ENCODE results near the gene SLC25A26.

Gene SLC25A26

GRCh38 chr3:66367979-66368378 is 147.2 kb downstream of the SLC25A26 start:
- 100% methylated on average over 2 of the region's 3 CpGs for WGBS (ENCODE audit: insufficient coverage)
- POLR2A ChIA-PET: interaction anchor here (0.7 kb wide), 1 partner anchor 48 kb away, joined by 3 read pairs; no protein-coding TSS in a partner anchor

GRCh38 chr3:66370179-66370578 is 149.4 kb downstream of the SLC25A26 start:
- Histone ChIP-seq H3K4me3 (ENCODE audit: control insufficient read depth in 1 of 7, extremely low read depth in 1 of 7, insufficient read depth in 4 of 7, low read depth in 2 of 7, low read length in 6 of 7) (no peak overlapping the region), H3K36me3 (ENCODE audit: control insufficient read depth in 4 of 4, insufficient read depth in 4 of 4, low read length in 3 of 4) (peaks cover 0 to 14% (median 1%) of the 10 kb centered on the region in 4 experiments), H3K9me3 (ENCODE audit: control extremely low read depth in 1 of 5, control insufficient read depth in 4 of 5, insufficient read depth in 2 of 5, low read depth in 1 of 5, low read length in 4 of 5) (no peaks in the 10 kb centered on the region), H3K4me1 (ENCODE audit: control extremely low read depth in 1 of 4, control insufficient read depth in 4 of 4, insufficient read depth in 4 of 4, low read length in 3 of 4) (no peaks in the 10 kb centered on the region), H3K27ac (ENCODE audit: insufficient read depth in 1 of 2, low read depth in 1 of 2, low read length in 2 of 2, poor library complexity in 1 of 2, severe bottlenecking in 2 of 2) (no peak overlapping the region), H3K27me3 (replicated peaks in 2 of 5; ENCODE audit: control insufficient read depth in 4 of 5, insufficient read depth in 5 of 5, low read length in 4 of 5) (no peaks in the 10 kb centered on the region)
- WGBS (ENCODE audit: insufficient coverage): 97% methylated on average over 6 of the region's 7 CpGs
- ChIA-PET POLR2A (no interaction called here), CTCF (no interaction called here)
- DNase-seq: no peak

More at GRCh38 chr3:66367979-66368378, 147.2 kb downstream of the SLC25A26 start:
- Histone ChIP-seq H3K27me3 (replicated peaks in 2 of 5; ENCODE audit: control insufficient read depth in 4 of 5, insufficient read depth in 5 of 5, low read length in 4 of 5) (no peaks in the 10 kb centered on the region), H3K27ac (ENCODE audit: insufficient read depth in 1 of 2, low read depth in 1 of 2, low read length in 2 of 2, poor library complexity in 1 of 2, severe bottlenecking in 2 of 2) (no peak overlapping the region), H3K36me3 (ENCODE audit: control insufficient read depth in 4 of 4, insufficient read depth in 4 of 4, low read length in 3 of 4) (peaks cover 0 to 7% (median 3%) of the 10 kb centered on the region in 4 experiments), H3K4me1 (ENCODE audit: control extremely low read depth in 1 of 4, control insufficient read depth in 4 of 4, insufficient read depth in 4 of 4, low read length in 3 of 4) (no peaks in the 10 kb centered on the region), H3K9me3 (ENCODE audit: control extremely low read depth in 1 of 5, control insufficient read depth in 4 of 5, insufficient read depth in 2 of 5, low read depth in 1 of 5, low read length in 4 of 5) (no peaks in the 10 kb centered on the region), H3K4me3 (ENCODE audit: control insufficient read depth in 1 of 7, extremely low read depth in 1 of 7, insufficient read depth in 4 of 7, low read depth in 2 of 7, low read length in 6 of 7) (no peak overlapping the region)
- CTCF ChIA-PET: interaction anchor here (1.6 kb wide), 1 partner anchor 33 kb away, joined by 3 read pairs; no protein-coding TSS in a partner anchor
- DNase-seq: no peak

GRCh38 chr3:66371432-66371831 is 150.6 kb downstream of the SLC25A26 start:
- DNase-seq: no peak
- ChIA-PET CTCF (no interaction called here), POLR2A (no interaction called here)
- Histone ChIP-seq H3K27me3 (replicated peaks in 2 of 5; ENCODE audit: control insufficient read depth in 4 of 5, insufficient read depth in 5 of 5, low read length in 4 of 5) (no peaks in the 10 kb centered on the region), H3K27ac (ENCODE audit: insufficient read depth in 1 of 2, low read depth in 1 of 2, low read length in 2 of 2, poor library complexity in 1 of 2, severe bottlenecking in 2 of 2) (no peak overlapping the region), H3K4me3 (ENCODE audit: control insufficient read depth in 1 of 7, extremely low read depth in 1 of 7, insufficient read depth in 4 of 7, low read depth in 2 of 7, low read length in 6 of 7) (no peak overlapping the region), H3K36me3 (ENCODE audit: control insufficient read depth in 4 of 4, insufficient read depth in 4 of 4, low read length in 3 of 4) (peaks cover 0 to 14% (median 3%) of the 10 kb centered on the region in 4 experiments), H3K9me3 (ENCODE audit: control extremely low read depth in 1 of 5, control insufficient read depth in 4 of 5, insufficient read depth in 2 of 5, low read depth in 1 of 5, low read length in 4 of 5) (no peaks in the 10 kb centered on the region), H3K4me1 (ENCODE audit: control extremely low read depth in 1 of 4, control insufficient read depth in 4 of 4, insufficient read depth in 4 of 4, low read length in 3 of 4) (no peaks in the 10 kb centered on the region)
- 98% methylated on average over 7 of the region's 7 CpGs for WGBS (ENCODE audit: insufficient coverage)

GRCh38 chr3:66372681-66373350 is 152.0 kb downstream of the SLC25A26 start:
- Histone ChIP-seq H3K9me3 (ENCODE audit: control extremely low read depth in 1 of 5, control insufficient read depth in 4 of 5, insufficient read depth in 2 of 5, low read depth in 1 of 5, low read length in 4 of 5) (no peaks in the 10 kb centered on the region), H3K36me3 (ENCODE audit: control insufficient read depth in 4 of 4, insufficient read depth in 4 of 4, low read length in 3 of 4) (peaks cover 2 to 22% (median 5%) of the 10 kb centered on the region in 4 experiments)

GRCh38 chr3:66376568-66376967 is 155.8 kb downstream of the SLC25A26 start:
- Histone ChIP-seq H3K27me3 (replicated peaks in 2 of 5; ENCODE audit: control insufficient read depth in 4 of 5, insufficient read depth in 5 of 5, low read length in 4 of 5) (no peaks in the 10 kb centered on the region), H3K9me3 (ENCODE audit: control extremely low read depth in 1 of 5, control insufficient read depth in 4 of 5, insufficient read depth in 2 of 5, low read depth in 1 of 5, low read length in 4 of 5) (no peaks in the 10 kb centered on the region), H3K36me3 (ENCODE audit: control insufficient read depth in 4 of 4, insufficient read depth in 4 of 4, low read length in 3 of 4) (peaks cover 11 to 39% (median 29%) of the 10 kb centered on the region in 4 experiments), H3K4me3 (ENCODE audit: control insufficient read depth in 1 of 7, extremely low read depth in 1 of 7, insufficient read depth in 4 of 7, low read depth in 2 of 7, low read length in 6 of 7) (no peak overlapping the region), H3K4me1 (ENCODE audit: control extremely low read depth in 1 of 4, control insufficient read depth in 4 of 4, insufficient read depth in 4 of 4, low read length in 3 of 4) (no peaks in the 10 kb centered on the region), H3K27ac (ENCODE audit: insufficient read depth in 1 of 2, low read depth in 1 of 2, low read length in 2 of 2, poor library complexity in 1 of 2, severe bottlenecking in 2 of 2) (no peak overlapping the region)
- CTCF ChIA-PET: interaction anchor here (1.8 kb wide), 1 partner anchor 16 kb away, joined by 4 read pairs; no protein-coding TSS in a partner anchor
- WGBS (ENCODE audit: insufficient coverage): 100% methylated on average over 2 of the region's 2 CpGs
- POLR2A ChIA-PET: no interaction called here
- no peak for DNase-seq

More at GRCh38 chr3:66372681-66373350, 152.0 kb downstream of the SLC25A26 start:
- WGBS (ENCODE audit: insufficient coverage): 97% methylated on average over 18 of the region's 18 CpGs
- POLR2A ChIA-PET: no interaction called here
- Histone ChIP-seq H3K27me3 (replicated peaks in 2 of 5; ENCODE audit: control insufficient read depth in 4 of 5, insufficient read depth in 5 of 5, low read length in 4 of 5) (no peaks in the 10 kb centered on the region), H3K27ac (ENCODE audit: insufficient read depth in 1 of 2, low read depth in 1 of 2, low read length in 2 of 2, poor library complexity in 1 of 2, severe bottlenecking in 2 of 2) (no peak overlapping the region), H3K4me1 (ENCODE audit: control extremely low read depth in 1 of 4, control insufficient read depth in 4 of 4, insufficient read depth in 4 of 4, low read length in 3 of 4) (no peaks in the 10 kb centered on the region), H3K4me3 (ENCODE audit: control insufficient read depth in 1 of 7, extremely low read depth in 1 of 7, insufficient read depth in 4 of 7, low read depth in 2 of 7, low read length in 6 of 7) (no peak overlapping the region)
- CTCF ChIA-PET: no interaction called here
- no peak for DNase-seq

- no peaks in the 10 kb centered on the region for H3K4me1 ChIP-seq (ENCODE audit: control extremely low read depth in 1 of 4, control insufficient read depth in 4 of 4, insufficient read depth in 4 of 4, low read length in 3 of 4)
- H3K36me3 ChIP-seq (ENCODE audit: control insufficient read depth in 4 of 4, insufficient read depth in 4 of 4, low read length in 3 of 4): peaks cover 15 to 51% (median 41%) of the 10 kb centered on the region in 4 experiments
- H3K27me3 ChIP-seq (replicated peaks in 2 of 5; ENCODE audit: control insufficient read depth in 4 of 5, insufficient read depth in 5 of 5, low read length in 4 of 5): no peaks in the 10 kb centered on the region
- no peak for DNase-seq
- H3K27ac ChIP-seq (ENCODE audit: insufficient read depth in 1 of 2, low read depth in 1 of 2, low read length in 2 of 2, poor library complexity in 1 of 2, severe bottlenecking in 2 of 2): no peak overlapping the region
- ChIA-PET POLR2A (no interaction called here), CTCF (interaction anchor here (0.9 to 1.8 kb wide), 4 partner anchors 11 to 20 kb away, joined by 3 to 5 read pairs (median 4); no protein-coding TSS in a partner anchor)
- H3K4me3 ChIP-seq (ENCODE audit: control insufficient read depth in 1 of 7, extremely low read depth in 1 of 7, insufficient read depth in 4 of 7, low read depth in 2 of 7, low read length in 6 of 7): no peak overlapping the region
- peaks cover 0 to under 1% (median 0%) of the 10 kb centered on the region in 5 experiments for H3K9me3 ChIP-seq (ENCODE audit: control extremely low read depth in 1 of 5, control insufficient read depth in 4 of 5, insufficient read depth in 2 of 5, low read depth in 1 of 5, low read length in 4 of 5)
- whole genome bisulfite sequencing (ENCODE audit: insufficient coverage): 100% methylated on average over 2 of the region's 5 CpGs
Observed at GRCh38 chr3:66377800-66378199, 157.0 kb downstream of the SLC25A26 start.

GRCh38 chr3:66378256-66378655 is 157.5 kb downstream of the SLC25A26 start:
- Histone ChIP-seq H3K4me1 (ENCODE audit: control extremely low read depth in 1 of 4, control insufficient read depth in 4 of 4, insufficient read depth in 4 of 4, low read length in 3 of 4) (no peaks in the 10 kb centered on the region), H3K36me3 (ENCODE audit: control insufficient read depth in 4 of 4, insufficient read depth in 4 of 4, low read length in 3 of 4) (peaks cover 15 to 56% (median 44%) of the 10 kb centered on the region in 4 experiments), H3K9me3 (ENCODE audit: control extremely low read depth in 1 of 5, control insufficient read depth in 4 of 5, insufficient read depth in 2 of 5, low read depth in 1 of 5, low read length in 4 of 5) (peaks cover 0 to 2% (median 0%) of the 10 kb centered on the region in 5 experiments), H3K27me3 (replicated peaks in 2 of 5; ENCODE audit: control insufficient read depth in 4 of 5, insufficient read depth in 5 of 5, low read length in 4 of 5) (no peaks in the 10 kb centered on the region), H3K4me3 (ENCODE audit: control insufficient read depth in 1 of 7, extremely low read depth in 1 of 7, insufficient read depth in 4 of 7, low read depth in 2 of 7, low read length in 6 of 7) (no peak overlapping the region), H3K27ac (ENCODE audit: insufficient read depth in 1 of 2, low read depth in 1 of 2, low read length in 2 of 2, poor library complexity in 1 of 2, severe bottlenecking in 2 of 2) (no peak overlapping the region)
- POLR2A ChIA-PET: no interaction called here
- 93% methylated on average over 4 of the region's 5 CpGs for WGBS (ENCODE audit: insufficient coverage)
- CTCF ChIA-PET: interaction anchor here (0.9 to 1.8 kb wide), 4 partner anchors 12 to 20 kb away, joined by 3 to 5 read pairs (median 4); no protein-coding TSS in a partner anchor
- DNase-seq: peak; percentile 3 to 24 (median 11)

Data from common myeloid progenitor, CD34-positive (primary cell).